CD4-positive, CD25-positive, alpha-beta regulatory T cell (primary cell): ENCODE data around the gene KIF3A. TPM values are rescaled to one million over a fixed set of nuclear protein-coding genes. Genes with fewer than 3 reads are reported as not detected.

Experiments
- ATAC-seq, 2 donors: fragments of 150-1000 bp; cut with Tn5 transposase; one replicate each; pipeline ENCODE4 v1.10.0; 2021; ENCODE audit warnings: low read depth in 2 of 2, moderate number of reproducible peaks in 2 of 2, moderate library complexity in 1 of 2
- DNase-seq, 3 donors: peaks; one replicate each; pipeline versions ENCODE4 v3.0.0 to v3.0.0-alpha.2; 2012 to 2022; ENCODE audit warnings: mixed read lengths in 1 of 3
- H3K27ac ChIP-seq: one replicate; pipeline ENCODE4 v1.7.0; 2013; ENCODE audit warnings: mild to moderate bottlenecking, low read length; ENCODE audit not compliant: insufficient read depth, poor library complexity, severe bottlenecking
- H3K27me3 ChIP-seq: one replicate; pipeline ENCODE4 v1.7.0; 2013; ENCODE audit warnings: low read length; ENCODE audit not compliant: control insufficient read depth, insufficient read depth
- H3K36me3 ChIP-seq: one replicate; pipeline ENCODE4 v1.7.0; 2013; ENCODE audit warnings: mild to moderate bottlenecking, low read length, moderate library complexity; ENCODE audit not compliant: control insufficient read depth, insufficient read depth
- H3K4me1 ChIP-seq: 2 replicates; pipeline ENCODE4 v1.7.0; 2013; ENCODE audit warnings: mild to moderate bottlenecking, low read length; ENCODE audit not compliant: insufficient read depth, control insufficient read depth, poor library complexity, severe bottlenecking
- H3K4me3 ChIP-seq: one replicate; pipeline ENCODE4 v1.7.0; 2013; ENCODE audit warnings: low read depth, mild to moderate bottlenecking, low read length, moderate library complexity
- H3K9me3 ChIP-seq, 2 experiments: 1 replicate in 1 of 2; 2 replicates in 1 of 2; pipeline ENCODE4 v1.7.0; 2013; ENCODE audit warnings: low read length in 2 of 2, mild to moderate bottlenecking in 1 of 2, moderate library complexity in 1 of 2; ENCODE audit not compliant: control insufficient read depth in 2 of 2
- H3K27ac Mint-ChIP-seq, 3 donors: one replicate each; pipeline ENCODE4 v1.8.0; 2020 to 2022; ENCODE audit warnings: mild to moderate bottlenecking in 3 of 3, mixed read lengths in 3 of 3, moderate library complexity in 2 of 3
- H3K27me3 Mint-ChIP-seq: one replicate; pipeline ENCODE4 v1.8.0; 2022; ENCODE audit warnings: mild to moderate bottlenecking, mixed read lengths
- H3K36me3 Mint-ChIP-seq: one replicate; pipeline ENCODE4 v1.8.0; 2020; ENCODE audit warnings: mixed read lengths
- H3K4me1 Mint-ChIP-seq, 4 donors: one replicate each; pipeline ENCODE4 v1.8.0; 2020 to 2022; ENCODE audit warnings: mixed read lengths in 4 of 4, mild to moderate bottlenecking in 1 of 4
- H3K4me3 Mint-ChIP-seq, 4 donors: one replicate each; pipeline ENCODE4 v1.8.0; 2020 to 2022; ENCODE audit warnings: mild to moderate bottlenecking in 4 of 4, mixed read lengths in 4 of 4, moderate library complexity in 3 of 4
- H3K9me3 Mint-ChIP-seq, 7 donors: one replicate each; pipeline ENCODE4 v1.8.0; 2020 to 2022; ENCODE audit warnings: mixed read lengths in 7 of 7, mild to moderate bottlenecking in 3 of 7, moderate library complexity in 2 of 7
- polyA plus RNA-seq, 4 donors: library from polyadenylated mRNA; unstranded; fragments of 300-500 nt; fragmentation: Illumina TruSeq; gene quantifications; one replicate each; pipeline ENCODE4 v1.2.3, GENCODE V29; 2021
- total RNA-seq: library from RNA; stranded (reverse); gene quantifications from one replicate; pipeline ENCODE4 v1.2.3, GENCODE V29; 2022

KIF3A gene
- total and polyA plus RNA-seq, 5 donors from 2014 or later: 9.9 to 13.2 (median 12.5) TPM

- ATAC-seq (no peak), DNase-seq (no peak)
- H3K27me3 ChIP-seq: no peaks in the 10 kb centered on the region
Observed at GRCh38 chr5:132678735-132679134, 58.6 kb downstream of the KIF3A start.

GRCh38 chr5:132677682-132678400, 59.5 kb downstream of the KIF3A start:
- Mint-ChIP-seq H3K36me3 (peaks cover 9% of the 10 kb centered on the region), H3K9me3 (no peaks in the 10 kb centered on the region), H3K4me1 (peaks cover 0 to 8% (median 6%) of the 10 kb centered on the region in 4 donors), H3K27ac (no peak overlapping the region), H3K4me3 (no peak overlapping the region), H3K27me3 (peaks cover 4% of the 10 kb centered on the region)
- H3K27ac ChIP-seq: no peak overlapping the region
- no peaks in the 10 kb centered on the region for H3K36me3 ChIP-seq
- H3K27me3 ChIP-seq: no peaks in the 10 kb centered on the region
- H3K4me1 ChIP-seq: no peaks in the 10 kb centered on the region
- H3K4me3 ChIP-seq: no peak overlapping the region
- no peak for DNase-seq
- H3K9me3 ChIP-seq: no peaks in the 10 kb centered on the region
- ATAC-seq: no peak

More at GRCh38 chr5:132678735-132679134, 58.6 kb downstream of the KIF3A start:
- Histone ChIP-seq H3K36me3 (no peaks in the 10 kb centered on the region), H3K4me1 (no peaks in the 10 kb centered on the region), H3K27ac (no peak overlapping the region), H3K9me3 (no peaks in the 10 kb centered on the region), H3K4me3 (no peak overlapping the region)
- peaks cover 4% of the 10 kb centered on the region for H3K27me3 Mint-ChIP-seq
- H3K9me3 Mint-ChIP-seq: no peaks in the 10 kb centered on the region
- peaks cover 9% of the 10 kb centered on the region for H3K36me3 Mint-ChIP-seq
- H3K4me1 Mint-ChIP-seq: peaks cover 0 to 8% (median 6%) of the 10 kb centered on the region in 4 donors
- H3K27ac Mint-ChIP-seq: peak overlapping the region in 1 of 3 donors; percentile 82
- no peak overlapping the region for H3K4me3 Mint-ChIP-seq

GRCh38 chr5:132677191-132677590, 60.2 kb downstream of the KIF3A start:
- DNase-seq (no peak), ATAC-seq (no peak)
- Mint-ChIP-seq H3K4me3 (no peak overlapping the region), H3K36me3 (peaks cover 9% of the 10 kb centered on the region), H3K27ac (no peak overlapping the region), H3K9me3 (no peaks in the 10 kb centered on the region), H3K27me3 (peaks cover 4% of the 10 kb centered on the region), H3K4me1 (peaks cover 0 to 8% (median 6%) of the 10 kb centered on the region in 4 donors)
- Histone ChIP-seq H3K27me3 (no peaks in the 10 kb centered on the region), H3K4me1 (no peaks in the 10 kb centered on the region), H3K4me3 (no peak overlapping the region), H3K27ac (no peak overlapping the region), H3K9me3 (no peaks in the 10 kb centered on the region), H3K36me3 (no peaks in the 10 kb centered on the region)

- no peaks in the 10 kb centered on the region for H3K27me3 ChIP-seq
- no peaks in the 10 kb centered on the region for H3K36me3 ChIP-seq
- ATAC-seq (no peak), DNase-seq (no peak)
- peaks cover 0 to 8% (median 6%) of the 10 kb centered on the region in 4 donors for H3K4me1 Mint-ChIP-seq
- no peaks in the 10 kb centered on the region for H3K4me1 ChIP-seq
- H3K4me3 ChIP-seq: no peak overlapping the region
- no peaks in the 10 kb centered on the region for H3K27me3 Mint-ChIP-seq
- no peak overlapping the region for H3K27ac Mint-ChIP-seq
- H3K9me3 Mint-ChIP-seq: no peaks in the 10 kb centered on the region
- no peak overlapping the region for H3K4me3 Mint-ChIP-seq
- peaks cover 4% of the 10 kb centered on the region for H3K36me3 Mint-ChIP-seq
- H3K9me3 ChIP-seq: no peaks in the 10 kb centered on the region
- no peak overlapping the region for H3K27ac ChIP-seq
Observed at GRCh38 chr5:132675936-132676689, 61.2 kb downstream of the KIF3A start.

GRCh38 chr5:132674671-132675506, 62.5 kb downstream of the KIF3A start:
- Mint-ChIP-seq H3K36me3 (peaks cover 3% of the 10 kb centered on the region), H3K27me3 (peaks cover 5% of the 10 kb centered on the region), H3K4me1 (peaks cover 0 to 8% (median 4%) of the 10 kb centered on the region in 4 donors), H3K4me3 (no peak overlapping the region), H3K9me3 (no peaks in the 10 kb centered on the region), H3K27ac (peak overlapping the region in 2 of 3 donors; percentile 48 to 80)
- H3K27ac ChIP-seq: no peak overlapping the region
- no peaks in the 10 kb centered on the region for H3K36me3 ChIP-seq
- no peaks in the 10 kb centered on the region for H3K4me1 ChIP-seq
- no peak for ATAC-seq
- peak in 1 of 3 donors; percentile 44 for DNase-seq
- H3K4me3 ChIP-seq: no peak overlapping the region
- H3K27me3 ChIP-seq: no peaks in the 10 kb centered on the region
- no peaks in the 10 kb centered on the region for H3K9me3 ChIP-seq

- Histone ChIP-seq H3K36me3 (no peaks in the 10 kb centered on the region), H3K9me3 (no peaks in the 10 kb centered on the region), H3K27ac (no peak within 1 kb of the TSS), H3K4me1 (no peaks in the 10 kb centered on the region), H3K4me3 (no peak within 1 kb of the TSS), H3K27me3 (no peaks in the 10 kb centered on the region)
- peaks cover 0 to 8% (median 4%) of the 10 kb centered on the region in 4 donors for H3K4me1 Mint-ChIP-seq
- H3K4me3 Mint-ChIP-seq: no peak within 1 kb of the TSS
- peak within 1 kb of the TSS; percentile 3 to 80 (median 38) for H3K27ac Mint-ChIP-seq
- DNase-seq: no peak
- peaks cover 5% of the 10 kb centered on the region for H3K27me3 Mint-ChIP-seq
- ATAC-seq: no peak
- H3K9me3 Mint-ChIP-seq: no peaks in the 10 kb centered on the region
- H3K36me3 Mint-ChIP-seq: peaks cover 3% of the 10 kb centered on the region
Observed at GRCh38 chr5:132673939-132674630, 63.3 kb downstream of the KIF3A start, which contains the start of gene IL4. IL4 (plus strand) TSS chr5:132673989; CDS start chr5:132674051, 62 bp downstream.

- Mint-ChIP-seq H3K27ac (peak overlapping the region in 1 of 3 donors; percentile 14), H3K36me3 (peaks cover 3% of the 10 kb centered on the region), H3K4me1 (peaks cover 0 to 8% (median 4%) of the 10 kb centered on the region in 4 donors), H3K4me3 (no peak overlapping the region), H3K9me3 (no peaks in the 10 kb centered on the region), H3K27me3 (peaks cover 5% of the 10 kb centered on the region)
- DNase-seq: no peak
- Histone ChIP-seq H3K27ac (no peak overlapping the region), H3K27me3 (no peaks in the 10 kb centered on the region), H3K4me3 (no peak overlapping the region), H3K4me1 (no peaks in the 10 kb centered on the region), H3K36me3 (no peaks in the 10 kb centered on the region), H3K9me3 (no peaks in the 10 kb centered on the region)
- ATAC-seq: no peak
Observed at GRCh38 chr5:132673488-132673887, 63.9 kb downstream of the KIF3A start.
